Hepatocyte (in vitro differentiated cells): Measurements from ENCODE around the gene MAN1B1. TPM values are rescaled to one million over a fixed set of nuclear protein-coding genes. Genes with fewer than 3 reads are reported as not detected.

Experiments
- DNase-seq: peaks from one replicate; pipeline ENCODE4 v3.0.0-alpha.2; 2016; ENCODE audit warnings: low spot score
- H2AFZ ChIP-seq: fragments of 200-600 bp; sonication (generic); 2 replicates; pipeline ENCODE4 v1.6.0; 2016; ENCODE audit warnings: antibody characterized with exemption, mild to moderate bottlenecking
- H3K27ac ChIP-seq: fragments of 200-600 bp; sonication (generic); 2 replicates; pipeline ENCODE4 v1.5.1; 2016; ENCODE audit warnings: mild to moderate bottlenecking
- H3K27me3 ChIP-seq: fragments of 200-600 bp; sonication (generic); 2 replicates; pipeline ENCODE4 v1.6.1; 2016
- H3K36me3 ChIP-seq: fragments of 200-600 bp; sonication (generic); replicated peaks from 2 replicates; pipeline ENCODE4 v1.5.1; 2016; ENCODE audit warnings: low read depth; ENCODE audit not compliant: insufficient read depth
- H3K4me1 ChIP-seq: fragments of 200-600 bp; sonication (generic); 2 replicates; pipeline ENCODE4 v1.5.1; 2016; ENCODE audit warnings: mild to moderate bottlenecking, moderate library complexity; ENCODE audit not compliant: insufficient read depth
- H3K4me2 ChIP-seq: fragments of 200-600 bp; sonication (generic); 2 replicates; pipeline ENCODE4 v1.6.0; 2016
- H3K4me3 ChIP-seq: fragments of 200-600 bp; sonication (generic); 2 replicates; pipeline ENCODE4 v1.5.1; 2016; ENCODE audit warnings: mild to moderate bottlenecking
- H3K79me2 ChIP-seq: fragments of 200-600 bp; sonication (generic); 2 replicates; pipeline ENCODE4 v1.6.0; 2017; ENCODE audit warnings: mild to moderate bottlenecking
- H3K9me2 ChIP-seq: fragments of 200-600 bp; sonication (generic); replicated peaks from 2 replicates; pipeline ENCODE4 v1.6.0; 2017; ENCODE audit warnings: mild to moderate bottlenecking; ENCODE audit not compliant: insufficient read depth
- H3K9me3 ChIP-seq: fragments of 200-600 bp; sonication (generic); 2 replicates; pipeline ENCODE4 v1.5.1; 2016; ENCODE audit warnings: low read depth, mild to moderate bottlenecking
- H4K20me1 ChIP-seq: fragments of 200-600 bp; sonication (generic); 2 replicates; pipeline ENCODE4 v1.6.0; 2016; ENCODE audit warnings: mild to moderate bottlenecking; ENCODE audit not compliant: insufficient read depth, poor library complexity, severe bottlenecking
- CTCF ChIP-seq: fragments of 200-600 bp; sonication (generic); IDR thresholded peaks from 2 replicates; pipeline ENCODE4 v1.5.1; 2016; ENCODE audit warnings: antibody characterized with exemption, mild to moderate bottlenecking; ENCODE audit not compliant: poor library complexity
- EZH2 ChIP-seq: fragments of 200-600 bp; sonication (generic); IDR thresholded peaks from 2 replicates; pipeline ENCODE4 v1.6.1; 2016; ENCODE audit warnings: antibody characterized with exemption, mild to moderate bottlenecking, borderline replicate concordance
- EZH2phosphoT487 ChIP-seq: fragments of 200-600 bp; sonication (generic); IDR thresholded peaks from one replicate; pipeline ENCODE4 v1.6.1; 2018; ENCODE audit warnings: antibody characterized with exemption, mild to moderate bottlenecking, low read depth, moderate library complexity; ENCODE audit not compliant: unreplicated experiment, severe bottlenecking
- WGBS: methylation state at CpG from one replicate; pipeline ENCODE4 v1.1.6; 2016; ENCODE audit warnings: low lambda C conversion rate; ENCODE audit errors: missing lambda C conversion rate; 5-methylcytosine and 5-hydroxymethylcytosine counted together
- polyA plus RNA-seq: library from polyadenylated mRNA; unstranded; fragments of >200 nt; fragmentation: Nextera tagmentation; extraction: Ambion mirVana; gene quantifications from 2 replicates; pipeline ENCODE4 v1.2.1, GENCODE V29; 2016
- total RNA-seq: library from RNA; depleted of rRNA; stranded (reverse); fragments of >200 nt; gene quantifications from 2 replicates; pipeline ENCODE4 v1.2.3, GENCODE V29; 2014

MAN1B1 gene
- total and polyA plus RNA-seq, 2 experiments from 2014 or later: 60.8 to 94.2 TPM

GRCh38 chr9:137146527-137146918 is 59.7 kb downstream of the MAN1B1 start:
- H3K9me3 ChIP-seq: no peaks in the 10 kb centered on the region

DNA sequence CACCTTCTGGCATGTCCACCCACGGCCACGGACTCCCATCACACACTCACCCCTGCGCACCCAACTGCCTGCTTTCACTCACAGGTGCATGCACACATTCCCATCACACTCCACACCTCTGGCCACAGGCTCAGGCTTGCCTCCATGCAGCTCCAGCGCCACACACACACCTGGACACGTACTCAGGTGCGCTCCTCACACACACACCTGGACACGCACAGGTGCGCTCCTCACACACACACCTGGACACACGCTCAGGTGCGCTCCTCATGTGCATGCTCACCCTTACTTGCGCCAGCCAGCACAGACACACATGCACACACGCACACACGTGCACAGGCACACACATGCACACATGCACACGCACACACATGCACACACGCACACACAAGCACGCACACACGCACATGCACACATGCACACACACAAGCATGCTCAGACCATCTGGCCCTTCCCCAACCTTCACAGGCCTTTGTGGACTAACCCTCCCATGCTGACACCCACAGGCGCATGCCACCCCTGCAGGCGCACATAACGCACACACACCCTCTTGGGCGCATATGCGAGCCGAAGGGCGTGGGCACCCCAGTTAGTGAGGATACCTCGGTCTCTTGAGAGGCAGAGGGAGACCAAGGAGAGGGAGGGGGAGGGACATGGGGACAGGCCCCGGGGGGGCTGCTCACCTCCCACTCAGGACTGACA is 60.5 kb downstream of the MAN1B1 start:
- Histone ChIP-seq H3K4me2 (no peak overlapping the region), H2AFZ (no peak overlapping the region), H3K36me3 (no peaks in the 10 kb centered on the region), H4K20me1 (no peaks in the 10 kb centered on the region), H3K27ac (no peak overlapping the region), H3K9me2 (no peaks in the 10 kb centered on the region), H3K4me1 (no peaks in the 10 kb centered on the region), H3K4me3 (no peak overlapping the region), H3K79me2 (no peaks in the 10 kb centered on the region), H3K27me3 (peaks cover 12% of the 10 kb centered on the region), H3K9me3 (no peaks in the 10 kb centered on the region)
- DNase-seq: no peak
- 94% methylated on average over 24 of the region's 26 CpGs for WGBS
- TF ChIP-seq EZH2phosphoT487 (no peak), EZH2 (no peak), CTCF (no peak)

More at GRCh38 chr9:137146527-137146918, 59.7 kb downstream of the MAN1B1 start:
- no peaks in the 10 kb centered on the region for H3K4me1 ChIP-seq
- DNase-seq: no peak
- H3K27me3 ChIP-seq: peaks cover 19% of the 10 kb centered on the region
- no peaks in the 10 kb centered on the region for H4K20me1 ChIP-seq
- 62% methylated on average over 8 of the region's 9 CpGs for WGBS
- no peak overlapping the region for H2AFZ ChIP-seq
- no peak overlapping the region for H3K27ac ChIP-seq
- H3K4me3 ChIP-seq: no peak overlapping the region
- H3K9me2 ChIP-seq: no peaks in the 10 kb centered on the region
- no peaks in the 10 kb centered on the region for H3K79me2 ChIP-seq
- H3K4me2 ChIP-seq: no peak overlapping the region
- no peak for TF ChIP-seq EZH2phosphoT487
- no peak for TF ChIP-seq CTCF
- no peak for TF ChIP-seq EZH2
- H3K36me3 ChIP-seq: no peaks in the 10 kb centered on the region

DNA sequence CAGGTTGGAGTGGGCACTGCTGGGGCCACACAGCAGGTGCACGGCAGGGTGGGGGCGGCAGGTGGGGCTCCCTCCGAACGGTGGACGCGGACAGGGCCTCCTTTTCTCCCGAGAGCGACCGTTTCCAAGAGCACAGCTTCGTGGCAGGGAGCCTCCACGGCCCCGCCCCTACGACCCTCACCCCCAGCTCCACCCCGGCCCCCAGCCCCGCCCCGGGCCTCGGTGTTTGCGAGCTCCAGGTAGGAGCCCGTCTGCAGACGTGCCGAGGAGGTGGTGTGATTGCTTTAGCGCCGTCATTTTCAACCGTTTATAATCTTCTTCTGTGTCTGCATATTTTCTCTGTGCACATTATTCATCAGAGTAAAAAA is 61.0 kb downstream of the MAN1B1 start:
- Histone ChIP-seq H3K9me3 (no peaks in the 10 kb centered on the region), H3K27ac (no peak overlapping the region), H3K4me2 (no peak overlapping the region), H2AFZ (no peak overlapping the region), H4K20me1 (no peaks in the 10 kb centered on the region), H3K27me3 (peaks cover 7% of the 10 kb centered on the region), H3K4me3 (no peak overlapping the region), H3K36me3 (no peaks in the 10 kb centered on the region), H3K79me2 (no peaks in the 10 kb centered on the region), H3K4me1 (no peaks in the 10 kb centered on the region), H3K9me2 (no peaks in the 10 kb centered on the region)
- 50% methylated on average over 10 of the region's 24 CpGs for WGBS
- DNase-seq: no peak
- no peak for TF ChIP-seq CTCF
- TF ChIP-seq EZH2phosphoT487: no peak
- no peak for TF ChIP-seq EZH2

GRCh38 chr9:137148242-137148641 is 61.5 kb downstream of the MAN1B1 start:
- no peaks in the 10 kb centered on the region for H3K4me1 ChIP-seq
- no peak overlapping the region for H3K4me3 ChIP-seq
- DNase-seq: no peak
- no peaks in the 10 kb centered on the region for H3K9me2 ChIP-seq
- no peaks in the 10 kb centered on the region for H3K36me3 ChIP-seq
- no peaks in the 10 kb centered on the region for H3K9me3 ChIP-seq
- H3K27ac ChIP-seq: no peak overlapping the region
- no peak for TF ChIP-seq EZH2phosphoT487
- no peak for TF ChIP-seq EZH2
- no peak for TF ChIP-seq CTCF
- no peaks in the 10 kb centered on the region for H3K79me2 ChIP-seq
- no peak overlapping the region for H2AFZ ChIP-seq
- 87% methylated on average over 24 of the region's 27 CpGs for WGBS
- peaks cover 4% of the 10 kb centered on the region for H3K27me3 ChIP-seq
- no peaks in the 10 kb centered on the region for H4K20me1 ChIP-seq
- no peak overlapping the region for H3K4me2 ChIP-seq
